Lung (tissue), 12 donors: ENCODE results near the gene FAM184B. TPM values are rescaled to one million over a fixed set of nuclear protein-coding genes. Genes with fewer than 3 reads are reported as not detected.

ENCODE experiments used
- ATAC-seq: fragments of 200-7000 bp; cut with Tn5 transposase; one replicate; pipeline ENCODE4 v1.9.1; 2020; ENCODE audit warnings: moderate number of reproducible peaks; ENCODE audit not compliant: insufficient read depth, low FRiP score
- DNase-seq, 3 donors: peaks; one replicate each; pipeline ENCODE4 v3.0.0-alpha.2; 2013 to 2017
- H3K27ac ChIP-seq, 2 donors: one replicate each; pipeline ENCODE4 v1.5.1; 2013; ENCODE audit warnings: mild to moderate bottlenecking in 2 of 2, moderate library complexity in 2 of 2, control low read depth in 1 of 2, inconsistent platforms in 1 of 2, low read depth in 1 of 2, low read length in 1 of 2
- H3K27me3 ChIP-seq, 3 donors: one replicate each; pipeline ENCODE4 v1.5.1; 2013; ENCODE audit warnings: low read length in 2 of 3; ENCODE audit not compliant: control insufficient read depth in 3 of 3, insufficient read depth in 3 of 3
- H3K36me3 ChIP-seq, 4 donors: one replicate each; pipeline ENCODE4 v1.5.1; 2013; ENCODE audit warnings: low read length in 4 of 4, mild to moderate bottlenecking in 1 of 4, moderate library complexity in 1 of 4; ENCODE audit not compliant: control insufficient read depth in 4 of 4, insufficient read depth in 4 of 4
- H3K4me1 ChIP-seq, 5 donors: one replicate each; pipeline ENCODE4 v1.5.1; 2013; ENCODE audit warnings: low read length in 5 of 5, mild to moderate bottlenecking in 2 of 5, moderate library complexity in 1 of 5; ENCODE audit not compliant: control insufficient read depth in 5 of 5, insufficient read depth in 5 of 5
- H3K4me3 ChIP-seq: one replicate; pipeline ENCODE4 v1.5.1; 2013; ENCODE audit warnings: mild to moderate bottlenecking, control low read depth, moderate library complexity
- H3K9ac ChIP-seq, 2 donors: one replicate each; pipeline ENCODE4 v1.5.1; 2013; ENCODE audit warnings: low read length in 2 of 2, control low read depth in 1 of 2; ENCODE audit not compliant: insufficient read depth in 1 of 2
- H3K9me3 ChIP-seq, 4 donors: one replicate each; pipeline ENCODE4 v1.5.1; 2013; ENCODE audit warnings: low read length in 3 of 4, mild to moderate bottlenecking in 1 of 4, moderate library complexity in 1 of 4; ENCODE audit not compliant: control insufficient read depth in 4 of 4, insufficient read depth in 3 of 4
- WGBS, 2 donors: extraction: QIAGEN DNeasy Blood & Tissue Kit; methylation state at CpG; one replicate each; pipeline ENCODE4 v1.1.7; 2013; 5-methylcytosine and 5-hydroxymethylcytosine counted together
- polyA plus RNA-seq, 2 donors: library from polyadenylated mRNA; stranded (reverse); fragments of 200-250 nt; gene quantifications; one replicate each; pipeline ENCODE4 v1.2.1, GENCODE V29; 2013
- total RNA-seq, 2 donors: library from RNA; depleted of rRNA in 1 of 2; stranded (reverse); fragments of >200 nt in 1 of 2; gene quantifications; one replicate each; pipeline ENCODE4 v1.2.1, GENCODE V29; 2014 to 2021
- TF ChIP-seq, protein P1 (sequence below): IDR thresholded peaks from 2 replicates; pipeline ENCODE4 v1.5.1; 2012; ENCODE audit warnings: mild to moderate bottlenecking; ENCODE audit errors: control extremely low read depth, extremely low read depth
- donor health status: control.
- donor health status: control.
- donor health status: Bipolar disorder and iron deficiency.
- donor health status: healthy.
- donor health status: DM: yes; HTN: yes; CAD: no.

The FAM184B gene
- total and polyA plus RNA-seq, 4 donors, result 0.06 to 0.18 (median 0.09) TPM

DNA sequence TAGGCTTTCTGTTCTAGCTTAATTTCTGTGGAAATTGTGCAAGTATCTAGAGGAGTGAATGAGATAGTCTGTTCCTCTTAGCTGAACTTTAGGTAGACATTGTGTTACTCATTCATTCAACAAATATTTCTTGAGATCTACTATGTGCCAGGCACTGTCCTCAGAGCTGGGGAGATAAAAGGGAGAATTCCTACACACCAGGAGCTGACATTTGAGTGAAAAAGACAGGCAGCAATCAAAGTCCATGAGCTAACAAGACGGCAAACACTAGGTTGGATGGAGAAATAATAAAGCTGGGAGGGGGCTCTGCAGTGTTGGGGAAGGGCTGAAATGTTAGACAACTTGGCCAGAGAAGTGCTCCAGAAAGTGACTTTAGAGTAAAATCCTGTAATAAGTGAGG lies 86.9 kb downstream of the FAM184B start:
- ATAC-seq, result no peak
- no peak for DNase-seq
- 42 to 100% methylated on average over 1 of the region's 1 CpG for WGBS, 2 donors

DNA sequence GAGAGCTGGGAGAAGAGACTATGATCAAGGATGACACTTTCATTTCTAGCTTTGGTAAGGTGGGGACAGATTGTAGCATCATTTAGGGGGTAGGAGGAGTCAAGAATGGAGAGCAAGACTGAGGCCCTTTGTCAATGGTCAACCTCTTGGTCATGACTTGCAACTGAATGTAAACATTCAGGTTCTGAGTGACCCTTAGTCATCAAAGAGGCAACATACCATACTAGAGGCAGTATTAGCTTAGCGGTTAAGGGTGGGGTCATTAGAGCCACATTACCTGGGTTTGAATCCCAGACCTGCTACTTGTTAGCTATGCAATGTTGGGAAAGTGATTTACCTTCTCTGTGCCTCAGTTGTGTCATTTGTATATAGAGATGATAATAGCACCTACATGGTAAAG lies 90.5 kb downstream of the FAM184B start:
- Histone ChIP-seq H3K9ac (no peak overlapping the region), H3K4me3 (no peak overlapping the region), H3K4me1 (no peaks in the 10 kb centered on the region), H3K36me3 (no peaks in the 10 kb centered on the region), H3K9me3 (no peaks in the 10 kb centered on the region), H3K27me3 (no peaks in the 10 kb centered on the region), H3K27ac (no peak overlapping the region)
- ATAC-seq, result no peak
- 86 to 94% methylated on average over 1 of the region's 1 CpG for WGBS, 2 donors
- TF ChIP-seq, protein P1, sequence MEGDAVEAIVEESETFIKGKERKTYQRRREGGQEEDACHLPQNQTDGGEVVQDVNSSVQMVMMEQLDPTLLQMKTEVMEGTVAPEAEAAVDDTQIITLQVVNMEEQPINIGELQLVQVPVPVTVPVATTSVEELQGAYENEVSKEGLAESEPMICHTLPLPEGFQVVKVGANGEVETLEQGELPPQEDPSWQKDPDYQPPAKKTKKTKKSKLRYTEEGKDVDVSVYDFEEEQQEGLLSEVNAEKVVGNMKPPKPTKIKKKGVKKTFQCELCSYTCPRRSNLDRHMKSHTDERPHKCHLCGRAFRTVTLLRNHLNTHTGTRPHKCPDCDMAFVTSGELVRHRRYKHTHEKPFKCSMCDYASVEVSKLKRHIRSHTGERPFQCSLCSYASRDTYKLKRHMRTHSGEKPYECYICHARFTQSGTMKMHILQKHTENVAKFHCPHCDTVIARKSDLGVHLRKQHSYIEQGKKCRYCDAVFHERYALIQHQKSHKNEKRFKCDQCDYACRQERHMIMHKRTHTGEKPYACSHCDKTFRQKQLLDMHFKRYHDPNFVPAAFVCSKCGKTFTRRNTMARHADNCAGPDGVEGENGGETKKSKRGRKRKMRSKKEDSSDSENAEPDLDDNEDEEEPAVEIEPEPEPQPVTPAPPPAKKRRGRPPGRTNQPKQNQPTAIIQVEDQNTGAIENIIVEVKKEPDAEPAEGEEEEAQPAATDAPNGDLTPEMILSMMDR, result no peak
- no peak for DNase-seq

More for the DNA sequence above, 86.9 kb downstream of the FAM184B start:
- TF ChIP-seq, protein P1, result no peak
- no peaks in the 10 kb centered on the region for H3K4me1 ChIP-seq
- no peak overlapping the region for H3K4me3 ChIP-seq
- H3K27ac ChIP-seq, result no peak overlapping the region
- no peaks in the 10 kb centered on the region for H3K27me3 ChIP-seq
- H3K9ac ChIP-seq, result no peak overlapping the region
- H3K36me3 ChIP-seq, result no peaks in the 10 kb centered on the region
- no peaks in the 10 kb centered on the region for H3K9me3 ChIP-seq

DNA sequence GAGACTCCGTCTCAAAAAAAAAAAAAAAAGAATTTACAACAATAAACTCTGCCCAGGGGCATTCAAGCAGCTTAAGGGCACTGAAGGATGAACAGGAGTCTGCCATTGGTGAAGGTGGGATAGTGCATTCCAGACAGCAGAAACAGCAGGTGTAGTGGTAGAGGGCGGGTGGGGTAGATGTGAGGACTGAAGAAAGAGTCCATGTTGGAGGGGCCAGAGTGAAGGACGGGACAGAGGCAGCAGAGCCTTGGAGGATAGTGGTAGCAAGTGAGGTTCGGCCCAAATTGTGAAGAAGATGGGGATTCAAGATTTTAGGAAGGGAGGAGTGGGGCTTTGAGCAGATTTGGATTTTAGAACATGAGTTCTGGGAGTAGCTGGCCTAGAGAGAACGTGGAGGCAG lies 91.3 kb downstream of the FAM184B start:
- DNase-seq (no peak), ATAC-seq (no peak)
- H3K27me3 ChIP-seq, result no peaks in the 10 kb centered on the region
- no peak overlapping the region for H3K9ac ChIP-seq
- no peaks in the 10 kb centered on the region for H3K4me1 ChIP-seq
- no peaks in the 10 kb centered on the region for H3K36me3 ChIP-seq
- H3K27ac ChIP-seq, result no peak overlapping the region
- TF ChIP-seq, protein P1, result no peak
- no peak overlapping the region for H3K4me3 ChIP-seq
- no peaks in the 10 kb centered on the region for H3K9me3 ChIP-seq
- WGBS, 2 donors, result 89 to 91% methylated on average over 5 of the region's 5 CpGs

DNA sequence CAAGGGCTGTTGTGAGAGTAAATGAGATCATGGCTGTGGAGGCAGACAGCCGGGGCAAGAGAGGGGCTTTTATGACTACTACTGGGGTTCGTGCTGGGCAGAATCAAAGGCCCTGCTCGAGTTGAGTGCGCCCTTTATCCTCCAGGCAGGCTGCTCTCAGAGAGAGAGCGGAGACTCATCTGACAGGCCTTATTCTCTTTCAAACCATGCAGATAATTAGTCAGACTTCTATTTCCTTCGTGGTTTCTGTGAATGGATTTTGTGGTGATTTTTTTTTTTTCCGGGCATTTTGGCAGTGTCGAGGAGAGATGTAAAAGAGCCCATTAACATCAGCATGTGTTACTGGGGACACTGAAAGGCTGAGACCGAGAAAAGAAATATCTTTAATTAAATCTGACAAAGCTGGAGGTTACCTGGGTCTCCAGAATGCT lies 93.4 kb downstream of the FAM184B start:
- H3K4me1 ChIP-seq, result no peaks in the 10 kb centered on the region
- no peak overlapping the region for H3K27ac ChIP-seq
- H3K9ac ChIP-seq, result no peak overlapping the region
- no peak for DNase-seq
- no peaks in the 10 kb centered on the region for H3K9me3 ChIP-seq
- no peak overlapping the region for H3K4me3 ChIP-seq
- WGBS, 2 donors, result 61 to 75% methylated on average over 9 of the region's 9 CpGs
- no peaks in the 10 kb centered on the region for H3K27me3 ChIP-seq
- no peaks in the 10 kb centered on the region for H3K36me3 ChIP-seq
- TF ChIP-seq, protein P1, result no peak
- no peak for ATAC-seq
